NCI-H460 (cell line): Measurements from ENCODE around the gene TBC1D30. TPM values are rescaled to one million over a fixed set of nuclear protein-coding genes. Genes with fewer than 3 reads are reported as not detected.
A peak's percentile ranks its signal among the peaks of the same experiment; 100 is the strongest.
"Not testable (repeated sequence)": the region's sequence is repeated elsewhere in the genome, so short reads cannot be mapped to it uniquely, and the experiment has no call there.

Experiments used
- DNase-seq: peaks from one replicate; pipeline ENCODE4 v3.0.0-alpha.2; 2016; ENCODE audit warnings: low read depth; ENCODE audit errors: extremely low read depth
- polyA plus RNA-seq: library from polyadenylated mRNA; depleted of rRNA; stranded (reverse); fragments of >200 nt; gene quantifications from 2 replicates; pipeline ENCODE4 v1.2.3, GENCODE V29; 2014; cell fraction: nucleus; rRNA removed
- total RNA-seq: library from RNA; depleted of rRNA; stranded (reverse); fragments of >200 nt; shearing (Covaris generic); gene quantifications from 2 replicates; pipeline ENCODE4 v1.2.3, GENCODE V29; 2014; rRNA removed

Gene TBC1D30, protein sequence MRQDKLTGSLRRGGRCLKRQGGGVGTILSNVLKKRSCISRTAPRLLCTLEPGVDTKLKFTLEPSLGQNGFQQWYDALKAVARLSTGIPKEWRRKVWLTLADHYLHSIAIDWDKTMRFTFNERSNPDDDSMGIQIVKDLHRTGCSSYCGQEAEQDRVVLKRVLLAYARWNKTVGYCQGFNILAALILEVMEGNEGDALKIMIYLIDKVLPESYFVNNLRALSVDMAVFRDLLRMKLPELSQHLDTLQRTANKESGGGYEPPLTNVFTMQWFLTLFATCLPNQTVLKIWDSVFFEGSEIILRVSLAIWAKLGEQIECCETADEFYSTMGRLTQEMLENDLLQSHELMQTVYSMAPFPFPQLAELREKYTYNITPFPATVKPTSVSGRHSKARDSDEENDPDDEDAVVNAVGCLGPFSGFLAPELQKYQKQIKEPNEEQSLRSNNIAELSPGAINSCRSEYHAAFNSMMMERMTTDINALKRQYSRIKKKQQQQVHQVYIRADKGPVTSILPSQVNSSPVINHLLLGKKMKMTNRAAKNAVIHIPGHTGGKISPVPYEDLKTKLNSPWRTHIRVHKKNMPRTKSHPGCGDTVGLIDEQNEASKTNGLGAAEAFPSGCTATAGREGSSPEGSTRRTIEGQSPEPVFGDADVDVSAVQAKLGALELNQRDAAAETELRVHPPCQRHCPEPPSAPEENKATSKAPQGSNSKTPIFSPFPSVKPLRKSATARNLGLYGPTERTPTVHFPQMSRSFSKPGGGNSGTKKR
- total RNA-seq = 6.3 and 6.6 TPM in 2 replicates
- 6.9 and 18.5 TPM in 2 replicates for polyA plus RNA-seq

DNA sequence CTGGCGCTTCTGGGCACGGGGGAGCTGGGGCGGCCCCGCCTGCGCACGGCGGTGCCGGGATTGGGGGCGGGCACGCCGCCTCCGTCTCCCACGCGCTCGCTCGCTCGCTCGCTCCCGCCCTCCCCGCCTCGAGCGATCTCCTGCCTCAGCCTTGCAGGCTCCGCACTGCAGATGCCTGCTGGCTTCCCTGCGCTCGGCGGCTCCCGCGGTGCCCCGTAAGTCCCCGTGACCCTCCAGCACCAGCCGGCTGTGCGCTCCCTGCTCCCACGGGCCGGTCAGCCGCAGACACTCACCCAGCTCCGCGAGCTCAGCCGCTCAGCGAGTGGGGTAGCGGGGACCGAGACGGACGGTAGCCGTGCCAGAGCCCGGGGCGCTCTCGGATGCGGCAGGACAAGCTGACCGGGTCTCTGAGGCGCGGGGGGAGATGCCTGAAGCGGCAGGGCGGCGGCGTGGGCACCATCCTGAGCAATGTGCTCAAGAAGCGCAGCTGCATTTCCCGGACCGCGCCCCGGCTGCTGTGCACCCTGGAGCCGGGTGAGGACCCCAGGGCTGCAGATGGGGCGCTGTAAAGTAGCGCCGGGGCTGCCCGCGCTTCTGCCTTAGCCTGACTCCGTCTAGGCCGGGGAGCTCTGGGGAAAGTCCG lies at the start of gene TBC1D30:
TSS of gene TBC1D30 (plus strand) at position 148 of the 643 bp plus-strand sequence. CDS start at position 381, 233 bp downstream.
- peak; percentile 21 for DNase-seq

DNA sequence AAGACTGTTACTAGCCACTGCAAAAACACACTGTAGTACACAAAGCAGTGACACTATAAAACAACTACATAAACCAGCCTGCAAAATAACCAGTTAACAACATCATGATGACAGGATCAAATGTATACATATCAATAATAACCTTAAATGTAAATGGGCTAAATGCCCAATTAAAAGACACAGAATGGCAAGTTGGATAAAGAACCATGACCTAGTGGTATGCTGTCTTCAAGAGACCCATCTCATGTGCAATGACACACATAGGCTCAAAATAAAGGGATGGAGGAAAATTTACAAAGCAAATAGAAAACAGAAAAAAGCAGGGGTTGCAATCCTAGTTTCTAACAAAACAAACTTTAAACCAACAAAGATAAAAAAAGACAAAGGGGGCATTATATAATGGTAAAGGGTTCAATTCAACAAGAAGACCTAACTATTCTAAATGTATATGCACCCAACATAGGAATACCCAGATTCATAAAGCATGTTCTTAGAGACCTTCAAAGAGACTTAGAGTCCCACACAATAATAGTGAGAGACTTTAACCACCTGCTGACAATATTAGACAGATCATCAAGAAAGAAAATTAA lies 49.2 kb upstream of the TBC1D30 start:
- not testable (repeated sequence) for DNase-seq

DNA sequence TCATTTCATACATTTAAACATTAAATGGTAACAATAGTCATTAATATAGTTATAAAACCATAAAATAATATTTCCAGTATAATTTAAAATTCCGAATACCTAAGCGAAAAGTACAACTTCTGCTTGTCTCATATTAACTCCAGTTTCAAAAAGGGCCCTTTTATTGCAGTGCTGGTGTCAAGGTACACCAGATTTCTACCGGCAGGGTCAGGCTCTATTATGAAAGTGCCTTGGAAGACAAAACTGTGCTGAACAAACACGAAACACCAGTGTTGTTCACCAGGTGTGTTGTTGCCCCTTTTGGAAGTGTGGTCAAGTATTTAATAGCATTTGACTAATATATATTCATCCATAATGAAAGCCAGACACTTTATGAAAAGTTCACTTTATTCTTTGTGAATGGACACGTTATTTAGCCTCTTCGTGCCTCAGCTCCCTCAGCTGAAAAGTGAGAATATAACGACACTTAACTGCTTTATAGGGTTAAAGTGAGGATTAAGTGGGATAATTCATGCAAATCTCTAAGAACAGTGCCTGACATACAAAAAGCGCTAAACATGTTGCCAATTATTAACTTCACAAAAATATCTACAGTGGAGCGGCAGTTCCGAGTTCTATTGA lies 45.0 kb upstream of the TBC1D30 start:
- DNase-seq = no peak

DNA sequence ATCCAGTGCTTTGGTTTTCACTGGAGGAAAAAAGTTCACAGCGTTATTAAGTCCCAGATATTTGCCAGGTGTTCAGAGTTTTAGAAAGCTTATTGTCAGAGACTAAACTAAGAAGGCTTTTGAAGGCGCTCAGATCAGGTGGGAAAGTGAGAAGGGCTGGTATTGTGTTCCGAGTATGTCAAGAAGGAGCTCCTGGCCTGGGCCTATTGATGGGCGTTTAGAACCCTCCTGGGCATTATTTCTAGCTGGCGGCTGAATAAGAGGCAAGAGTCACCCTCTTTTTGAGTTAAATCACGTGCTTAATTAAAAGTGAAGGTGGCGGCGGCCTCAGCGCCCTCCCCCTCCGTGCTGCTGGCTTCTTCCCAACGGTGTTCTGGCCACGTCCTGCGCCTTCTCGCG lies 44.3 kb upstream of the TBC1D30 start:
- DNase-seq = no peak

DNA sequence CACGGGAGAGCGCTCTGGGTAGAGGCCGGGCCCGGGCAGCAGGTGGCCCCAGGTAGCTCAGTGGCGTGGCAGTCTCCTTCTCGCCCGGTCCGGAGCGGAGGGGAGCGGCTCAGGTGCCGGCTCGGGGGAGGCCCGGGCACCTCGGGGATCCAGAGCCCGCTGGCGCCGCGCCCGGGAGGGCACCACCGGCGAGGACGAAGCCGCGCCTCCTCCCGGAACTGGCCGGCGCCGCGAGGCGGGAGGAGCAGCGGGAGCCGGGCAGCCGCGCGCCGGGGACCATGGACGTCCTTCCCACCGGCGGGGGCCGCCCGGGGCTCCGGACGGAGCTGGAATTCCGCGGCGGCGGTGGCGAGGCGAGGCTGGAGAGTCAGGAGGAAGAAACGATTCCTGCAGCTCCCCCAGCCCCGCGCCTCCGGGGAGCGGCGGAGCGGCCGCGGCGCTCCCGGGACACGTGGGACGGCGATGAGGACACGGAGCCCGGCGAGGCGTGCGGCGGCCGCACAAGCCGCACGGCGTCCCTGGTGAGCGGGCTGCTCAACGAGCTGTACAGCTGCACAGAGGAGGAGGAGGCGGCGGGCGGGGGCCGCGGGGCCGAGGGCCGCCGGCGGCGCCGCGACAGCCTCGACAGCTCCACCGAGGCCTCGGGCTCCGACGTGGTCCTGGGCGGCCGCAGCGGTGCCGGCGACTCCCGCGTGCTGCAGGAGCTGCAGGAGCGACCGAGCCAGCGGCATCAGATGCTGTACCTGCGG lies 43.7 kb upstream of the TBC1D30 start:
- no peak for DNase-seq

DNA sequence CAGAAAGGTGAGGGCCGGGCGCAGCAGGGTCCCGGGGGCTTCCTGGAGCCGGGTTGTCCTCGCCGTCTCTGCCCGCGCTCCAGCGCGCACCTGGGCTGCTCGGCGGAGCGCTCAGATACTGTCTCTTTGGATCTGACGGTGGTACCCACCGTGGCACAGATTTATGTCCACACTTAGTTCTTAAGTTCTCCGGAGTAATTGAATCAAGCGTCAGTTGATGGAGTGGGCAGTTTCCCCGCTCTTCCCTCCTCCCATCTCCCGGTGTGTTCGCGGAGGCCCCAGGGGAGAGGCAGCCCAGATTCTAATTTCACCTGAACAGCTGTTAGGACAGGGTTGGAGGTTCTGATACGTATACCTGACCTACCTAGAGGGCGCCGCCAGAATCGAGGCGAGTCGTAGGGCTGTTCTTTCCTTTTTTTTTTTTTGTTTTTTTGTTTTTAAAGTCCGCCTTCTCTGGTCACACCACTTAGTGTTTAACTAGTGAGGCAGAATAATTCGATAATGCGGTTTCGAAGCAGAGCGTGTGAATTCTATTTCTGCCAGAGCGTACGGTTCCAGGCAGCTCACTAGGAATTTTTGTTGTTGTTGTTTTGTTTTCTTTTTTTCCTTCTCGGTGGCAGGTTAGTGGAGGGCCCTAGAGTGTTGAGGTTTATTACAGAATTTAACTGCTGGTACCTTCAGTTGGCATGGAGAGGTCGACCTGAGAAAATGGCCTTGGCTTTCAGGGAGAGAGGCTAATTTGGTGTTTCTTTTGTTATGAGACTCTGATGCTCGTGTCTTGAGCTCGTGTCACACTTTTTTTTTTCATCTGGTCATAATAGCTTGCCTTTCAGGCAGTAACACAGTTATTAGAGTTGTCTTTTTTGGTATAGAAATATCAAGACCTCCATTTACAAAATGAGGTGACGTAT lies 42.9 kb upstream of the TBC1D30 start:
- no peak for DNase-seq

DNA sequence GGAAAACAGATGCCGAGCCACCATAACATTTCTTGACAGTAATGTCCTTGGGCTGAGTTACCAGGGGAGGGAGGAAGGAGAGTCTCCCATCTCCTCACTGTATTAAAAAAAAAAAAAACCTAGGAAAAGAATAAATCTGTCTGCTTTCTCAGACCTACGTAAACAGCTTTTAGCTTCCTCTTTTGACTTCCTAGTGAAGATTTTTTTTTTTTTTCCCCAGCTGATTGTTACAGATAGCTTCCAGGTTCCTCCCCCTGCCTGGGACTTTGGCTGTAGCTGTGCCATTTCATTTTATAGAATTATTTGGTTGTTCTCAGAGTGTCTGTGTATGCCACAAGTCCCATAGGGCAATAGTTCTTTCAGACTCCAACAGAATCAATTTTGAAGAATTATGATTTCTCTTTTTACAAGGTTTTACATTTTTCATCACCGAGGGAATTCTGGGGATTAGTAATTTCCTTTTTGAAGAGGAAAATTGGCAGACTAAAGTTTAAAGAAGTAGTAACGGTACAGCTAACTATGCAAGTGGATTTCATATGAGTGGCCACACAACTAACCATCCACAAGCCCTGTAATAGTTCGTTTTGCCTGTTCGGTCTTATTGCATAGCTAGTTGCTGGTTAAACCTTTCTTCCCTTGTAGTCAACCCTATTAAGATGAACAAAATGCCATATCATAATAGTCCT lies 42.1 kb upstream of the TBC1D30 start:
- no peak for DNase-seq

DNA sequence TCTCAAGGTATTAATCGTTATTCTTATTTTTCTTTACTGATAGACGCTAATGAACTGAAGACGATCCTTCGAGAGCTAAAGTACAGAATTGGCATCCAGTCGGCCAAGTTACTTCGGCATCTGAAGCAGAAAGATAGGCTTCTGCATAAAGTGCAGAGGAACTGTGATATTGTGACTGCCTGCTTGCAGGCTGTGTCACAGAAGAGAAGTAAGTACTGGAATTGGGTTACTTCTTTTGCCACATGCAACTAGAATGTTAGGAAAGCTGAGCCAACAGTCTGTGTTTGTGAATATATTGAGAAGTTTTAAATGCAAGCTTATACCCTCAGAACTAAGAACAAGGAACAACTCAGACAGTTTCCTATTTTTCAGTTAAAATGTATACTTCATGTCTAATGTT lies 38.6 kb upstream of the TBC1D30 start:
- DNase-seq = no peak

DNA sequence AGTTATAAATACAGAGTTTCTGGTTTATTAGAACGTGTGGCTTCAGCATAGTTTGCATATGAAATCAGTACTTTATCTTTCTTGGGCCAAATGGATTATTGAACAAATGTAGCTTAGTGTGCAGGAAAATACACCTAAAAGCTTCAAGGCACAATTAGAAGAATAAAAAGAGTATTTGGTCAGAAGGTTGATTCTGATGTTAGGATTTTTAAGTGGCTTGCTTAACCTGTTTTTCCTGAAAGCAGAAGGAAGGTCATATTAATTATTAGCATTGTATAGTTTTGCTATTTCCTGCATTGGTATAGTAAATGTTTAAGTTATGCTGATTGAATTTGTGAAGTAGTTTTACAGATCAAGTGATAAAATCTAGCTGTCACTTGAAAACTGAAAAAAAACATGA lies 34.3 kb upstream of the TBC1D30 start:
- no peak for DNase-seq

DNA sequence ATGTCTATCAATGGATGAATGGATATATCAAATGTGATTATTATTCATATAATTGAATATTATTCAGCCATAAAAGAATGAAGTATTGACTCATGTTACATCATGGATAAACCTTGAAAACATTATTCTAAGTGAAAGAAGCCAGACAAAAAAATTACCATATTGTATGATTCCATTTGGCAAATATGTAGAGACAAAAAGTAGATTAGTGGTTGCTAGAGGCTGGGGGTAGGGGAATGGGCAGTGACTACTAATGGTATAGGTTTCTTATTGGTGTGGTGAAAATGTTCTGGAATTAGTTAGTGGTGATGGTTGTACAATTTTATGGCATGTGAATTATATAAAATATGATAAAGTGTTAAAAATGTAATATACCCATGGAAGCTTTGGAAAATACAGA lies 33.4 kb upstream of the TBC1D30 start:
- DNase-seq = no peak

DNA sequence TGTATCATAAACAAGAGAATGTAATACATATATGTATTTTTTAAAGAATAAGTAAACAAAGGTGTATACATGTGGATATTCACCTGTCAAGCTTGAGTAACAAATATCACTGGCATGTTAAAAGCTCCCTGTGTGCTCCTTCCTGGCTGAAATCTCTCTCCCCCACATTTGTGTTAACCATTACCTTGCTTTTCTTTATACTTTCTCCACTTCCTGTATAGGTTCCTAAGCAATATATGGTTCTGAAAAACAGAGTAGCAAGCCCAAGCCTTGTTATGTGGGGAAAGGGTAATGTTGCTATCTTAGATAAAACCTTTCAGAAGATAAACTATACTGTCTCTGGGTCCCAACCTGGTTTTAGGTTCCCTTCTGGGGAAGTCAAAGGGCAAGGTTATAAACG lies 32.3 kb upstream of the TBC1D30 start:
- no peak for DNase-seq

DNA sequence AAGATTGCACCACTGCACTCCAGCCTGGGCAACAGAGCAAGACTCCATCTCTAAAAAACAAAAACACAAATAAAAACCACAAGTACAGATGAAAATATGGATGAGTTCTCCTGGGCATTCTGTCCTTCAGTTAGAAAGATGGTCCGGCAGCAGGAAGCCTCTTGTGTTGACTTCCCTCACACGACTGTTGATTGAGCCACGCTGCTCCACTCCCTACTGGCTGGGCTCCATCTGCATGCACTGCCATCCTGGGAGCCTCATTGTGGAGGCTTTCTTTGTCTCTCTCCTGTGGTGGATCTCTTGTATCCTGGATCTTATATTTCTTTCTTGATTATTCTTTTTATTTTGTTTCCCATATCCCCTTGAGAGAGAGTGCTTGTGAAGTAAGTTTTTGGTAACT lies 30.8 kb upstream of the TBC1D30 start:
- no peak for DNase-seq

DNA sequence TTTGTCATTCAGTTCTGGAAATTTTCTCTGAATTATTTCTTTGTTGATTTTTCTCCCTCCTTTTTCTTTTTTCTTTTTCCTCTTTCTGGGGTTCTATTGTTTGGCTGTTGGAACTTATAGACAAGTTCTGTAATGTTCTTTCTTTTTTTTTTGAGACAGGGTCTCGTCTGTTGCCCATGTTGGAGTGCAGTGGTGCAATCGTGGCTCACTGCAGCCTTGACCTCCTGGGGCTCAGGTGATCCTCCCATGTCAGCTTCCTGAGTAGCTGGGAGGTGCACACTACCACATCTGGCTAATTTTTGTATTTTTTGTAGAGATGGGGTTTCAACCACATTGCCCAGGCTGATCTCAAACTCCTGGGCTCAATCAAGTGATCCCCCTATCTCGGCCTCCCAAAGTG lies 30.1 kb upstream of the TBC1D30 start:
- no peak for DNase-seq

DNA sequence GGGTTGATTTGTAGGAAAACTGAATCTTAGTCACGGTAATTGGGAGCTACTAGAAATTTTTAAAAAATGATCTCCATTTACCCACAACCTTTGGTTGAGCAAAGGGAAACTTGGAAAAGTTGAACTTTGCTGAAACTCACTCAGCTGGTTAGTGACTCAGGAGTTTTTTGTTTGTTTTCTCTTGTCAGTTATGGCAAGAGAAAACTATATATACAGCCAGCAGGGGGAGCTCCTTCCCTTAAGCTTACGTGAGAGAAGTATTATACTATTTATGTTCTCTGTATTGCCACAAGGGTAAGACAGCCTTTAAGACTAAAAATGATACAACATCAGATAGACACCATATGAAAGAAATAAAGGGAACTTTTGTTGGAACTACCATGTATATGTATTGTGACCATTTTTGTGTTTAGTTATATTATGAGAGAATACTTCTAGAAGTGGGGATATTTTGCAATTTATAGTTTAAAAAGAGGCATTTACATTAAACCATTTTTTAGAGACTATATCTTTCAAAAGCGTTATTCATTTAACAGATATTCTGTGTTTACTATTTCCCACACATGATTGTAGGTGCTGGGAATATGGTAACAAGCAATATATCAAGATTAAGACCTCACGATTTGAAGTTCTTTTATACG lies 28.1 kb upstream of the TBC1D30 start:
- peak; percentile 93 for DNase-seq

DNA sequence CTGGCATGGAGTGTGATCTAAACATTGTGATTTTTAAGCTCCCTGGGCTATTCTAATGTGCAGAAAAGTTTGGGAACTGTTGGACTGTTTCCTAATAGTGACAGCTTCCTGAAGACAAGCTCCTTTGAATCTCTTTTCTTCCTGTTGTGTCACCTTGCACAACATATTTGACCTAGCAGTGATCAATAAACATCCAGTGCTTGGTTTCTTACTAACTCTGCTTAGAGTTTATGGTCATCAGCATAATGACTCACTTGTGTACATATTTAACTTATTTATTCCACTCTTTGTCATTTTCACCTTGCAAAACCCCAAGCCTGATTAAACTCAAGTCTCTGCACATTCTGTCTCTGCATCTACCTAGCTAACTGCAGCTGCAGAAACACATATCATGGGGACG lies 27.3 kb upstream of the TBC1D30 start:
- DNase-seq = peak; percentile 12

DNA sequence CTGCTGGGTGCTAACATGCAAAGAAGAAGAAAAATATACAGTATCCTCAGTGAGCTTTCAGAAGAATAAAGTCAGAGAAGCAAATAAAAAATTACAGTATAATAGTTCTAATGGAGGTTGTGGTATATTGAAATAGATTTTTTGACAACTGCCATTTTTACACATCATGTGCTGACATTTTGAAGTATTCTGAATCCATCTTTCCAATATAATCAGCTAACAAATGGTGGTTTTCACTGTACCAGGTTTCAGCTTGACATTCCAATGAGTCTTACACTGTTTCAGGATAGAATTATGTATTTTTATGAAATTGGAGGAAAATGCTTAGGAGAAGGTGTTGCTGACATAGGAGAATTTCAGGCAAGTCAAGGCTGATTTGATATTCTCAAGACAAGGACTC lies 26.3 kb upstream of the TBC1D30 start:
- no peak for DNase-seq

DNA sequence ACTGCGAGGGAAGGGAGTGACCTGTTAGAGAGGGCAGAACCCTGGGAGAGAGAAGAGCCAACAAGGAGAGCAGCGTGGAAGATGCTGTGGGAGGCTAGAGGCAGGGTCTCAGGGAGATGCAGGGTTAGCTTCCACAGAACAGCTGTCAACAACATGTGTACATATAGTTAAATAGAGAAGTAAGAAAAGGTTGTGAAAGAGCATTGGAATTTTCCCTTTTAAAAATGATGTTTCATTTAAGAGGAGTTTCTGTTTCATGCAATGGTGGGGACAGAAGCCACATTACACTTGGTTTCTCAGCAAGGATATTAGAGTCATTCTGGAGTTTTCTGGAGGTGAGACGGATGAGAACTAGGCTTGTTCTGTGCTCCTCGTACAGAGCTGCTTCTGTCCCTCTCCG lies 23.8 kb upstream of the TBC1D30 start:
- no peak for DNase-seq

DNA sequence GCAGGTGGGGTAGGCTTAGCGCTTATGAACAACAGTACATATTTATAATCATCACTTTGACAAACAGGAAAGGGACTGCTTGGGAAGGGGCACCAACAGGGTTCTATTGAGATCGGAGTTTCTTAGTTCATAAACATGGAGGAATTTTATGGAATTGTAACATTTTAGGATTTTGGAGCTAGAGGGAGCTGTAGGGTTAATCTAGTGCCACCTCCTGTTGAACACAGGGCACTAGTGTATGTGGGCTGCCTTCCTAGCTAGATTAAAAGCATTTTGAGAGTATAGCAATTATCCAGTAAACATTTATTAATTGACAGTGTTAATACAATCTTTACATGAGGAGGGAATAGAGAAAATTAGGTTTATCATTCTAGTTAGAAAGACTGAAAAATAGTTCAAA lies 23.1 kb upstream of the TBC1D30 start:
- DNase-seq = peak; percentile 17
